GM19467 (cell line): ENCODE results near the gene DHCR7.
"Not testable (repeated sequence)": the region's sequence is repeated elsewhere in the genome, so short reads cannot be mapped to it uniquely, and the experiment has no call there.

Source experiments
- ATAC-seq: cut with Tn5 transposase; IDR thresholded peaks from one replicate; pipeline ENCODE4 v1.9.1; 2021; ENCODE audit warnings: mild to moderate bottlenecking, moderate library complexity; ENCODE audit not compliant: unreplicated experiment

DHCR7 gene

DNA sequence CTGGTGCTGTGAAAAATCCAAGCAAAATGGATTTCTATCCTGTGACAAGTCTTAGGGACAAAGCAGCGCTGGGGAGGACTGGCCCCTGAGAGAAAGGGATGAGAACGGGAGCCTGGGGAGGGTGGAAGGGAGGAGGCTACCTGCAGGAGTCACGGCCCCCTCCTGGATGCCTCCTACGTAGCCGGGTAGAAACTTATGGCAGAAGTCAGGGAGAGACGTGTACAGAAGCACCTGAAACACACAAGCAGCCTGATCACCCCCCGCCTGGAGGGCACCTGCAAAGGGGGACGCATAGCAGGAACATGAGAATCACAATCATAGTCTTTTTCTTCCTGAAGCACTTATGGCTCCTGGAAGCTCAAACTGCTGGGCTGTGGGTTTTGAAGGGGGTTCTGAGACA lies 6.1 kb downstream of the DHCR7 start:
- ATAC-seq = no peak

GRCh38 chr11:71441251-71441650 lies 6.9 kb downstream of the DHCR7 start:
- ATAC-seq = no peak

- no peak for ATAC-seq
These were observed 8.0 kb downstream of the DHCR7 start for GRCh38 chr11:71440021-71440755.

GRCh38 chr11:71438650-71439049 lies 9.5 kb downstream of the DHCR7 start:
- ATAC-seq = no peak

DNA sequence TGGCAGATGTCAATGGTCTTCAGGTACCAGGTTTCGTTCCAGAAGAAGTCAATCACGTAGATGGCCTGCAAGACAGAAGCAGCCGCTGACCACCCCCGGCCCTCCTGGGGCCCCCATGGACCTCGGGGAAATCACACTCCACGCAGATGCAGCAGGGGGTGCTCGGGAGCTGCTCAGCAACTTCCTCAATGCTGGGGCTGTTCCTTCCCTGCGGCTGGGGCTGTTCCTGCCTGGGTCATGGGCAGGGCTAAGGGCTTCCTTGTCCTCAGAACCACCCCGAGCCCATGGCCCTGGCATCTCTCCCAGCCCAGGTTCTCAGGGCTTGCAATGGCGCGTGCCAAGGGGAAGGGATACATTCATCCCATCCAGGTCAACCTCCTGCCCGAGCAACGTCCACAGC lies 10.3 kb downstream of the DHCR7 start:
- no peak for ATAC-seq

DNA sequence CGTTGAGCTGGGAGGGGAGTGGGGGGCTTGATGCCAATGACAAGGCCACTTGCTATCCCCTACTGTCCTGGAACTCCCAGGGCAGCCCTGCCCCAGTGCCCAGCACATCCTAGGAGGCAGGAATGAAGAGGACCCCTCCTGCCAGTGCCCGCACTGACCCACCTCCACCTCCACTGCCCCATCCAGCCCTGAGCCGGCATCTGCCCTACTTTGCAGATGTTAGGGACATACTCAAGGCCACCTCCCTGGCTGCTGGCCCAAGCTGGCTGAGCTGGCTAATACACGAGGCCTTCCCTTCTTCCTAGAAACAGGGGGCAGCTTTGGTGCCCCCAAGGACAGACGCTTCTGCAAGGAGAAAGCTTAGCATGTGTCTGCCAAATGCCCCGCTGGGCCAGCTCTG lies 10.8 kb downstream of the DHCR7 start:
- no peak for ATAC-seq

DNA sequence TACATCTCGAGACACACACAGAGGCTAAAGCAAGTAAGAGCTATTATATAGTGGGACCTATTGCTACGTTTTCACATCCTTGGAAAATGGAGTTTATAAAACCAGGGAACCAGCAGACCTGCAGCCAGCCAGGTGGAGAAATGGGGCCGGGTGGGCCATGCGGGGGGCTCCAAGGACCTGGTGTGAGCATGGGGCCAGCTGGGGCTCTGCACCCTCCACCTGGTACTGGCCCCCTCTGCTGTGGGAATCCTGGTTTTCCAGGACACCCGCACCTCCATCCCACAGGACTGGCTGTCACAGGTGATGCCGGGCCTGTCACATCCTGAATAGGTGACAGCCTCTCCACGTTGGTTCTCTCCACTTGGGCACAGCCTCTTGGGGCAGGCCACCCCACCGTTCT lies 11.3 kb downstream of the DHCR7 start:
- no peak for ATAC-seq

- no peak for ATAC-seq
These were observed 12.8 kb downstream of the DHCR7 start for GRCh38 chr11:71435278-71435951.

DNA sequence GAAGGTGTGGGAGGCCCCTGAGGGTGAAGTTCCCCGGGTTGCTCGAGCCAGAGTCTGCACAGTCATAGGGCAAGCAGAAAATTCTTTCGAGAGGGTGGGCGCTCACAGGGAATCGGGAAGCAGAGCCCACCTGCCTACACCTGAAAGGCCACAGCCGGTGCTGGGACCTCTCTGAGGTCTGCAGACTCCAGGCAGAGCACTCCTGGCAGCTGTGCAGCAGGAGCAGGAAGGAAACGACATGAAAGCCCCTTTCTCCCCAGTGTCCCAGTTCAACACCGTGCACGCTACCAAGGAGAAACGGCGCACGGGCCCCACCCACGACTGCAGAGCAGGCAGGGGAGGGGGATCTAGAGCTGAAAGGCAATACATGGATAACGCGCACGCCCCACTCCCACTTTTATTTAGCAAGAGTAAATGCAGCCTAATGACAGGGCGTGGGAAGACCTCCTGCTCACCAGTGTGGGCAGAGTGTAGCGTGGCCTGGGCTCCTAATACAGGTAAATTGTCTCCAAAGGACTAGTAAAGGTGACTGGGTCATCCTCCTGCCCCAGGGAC lies 13.5 kb downstream of the DHCR7 start:
- ATAC-seq = no peak

GRCh38 chr11:71433648-71434450 lies 14.3 kb downstream of the DHCR7 start:
- no peak for ATAC-seq

DNA sequence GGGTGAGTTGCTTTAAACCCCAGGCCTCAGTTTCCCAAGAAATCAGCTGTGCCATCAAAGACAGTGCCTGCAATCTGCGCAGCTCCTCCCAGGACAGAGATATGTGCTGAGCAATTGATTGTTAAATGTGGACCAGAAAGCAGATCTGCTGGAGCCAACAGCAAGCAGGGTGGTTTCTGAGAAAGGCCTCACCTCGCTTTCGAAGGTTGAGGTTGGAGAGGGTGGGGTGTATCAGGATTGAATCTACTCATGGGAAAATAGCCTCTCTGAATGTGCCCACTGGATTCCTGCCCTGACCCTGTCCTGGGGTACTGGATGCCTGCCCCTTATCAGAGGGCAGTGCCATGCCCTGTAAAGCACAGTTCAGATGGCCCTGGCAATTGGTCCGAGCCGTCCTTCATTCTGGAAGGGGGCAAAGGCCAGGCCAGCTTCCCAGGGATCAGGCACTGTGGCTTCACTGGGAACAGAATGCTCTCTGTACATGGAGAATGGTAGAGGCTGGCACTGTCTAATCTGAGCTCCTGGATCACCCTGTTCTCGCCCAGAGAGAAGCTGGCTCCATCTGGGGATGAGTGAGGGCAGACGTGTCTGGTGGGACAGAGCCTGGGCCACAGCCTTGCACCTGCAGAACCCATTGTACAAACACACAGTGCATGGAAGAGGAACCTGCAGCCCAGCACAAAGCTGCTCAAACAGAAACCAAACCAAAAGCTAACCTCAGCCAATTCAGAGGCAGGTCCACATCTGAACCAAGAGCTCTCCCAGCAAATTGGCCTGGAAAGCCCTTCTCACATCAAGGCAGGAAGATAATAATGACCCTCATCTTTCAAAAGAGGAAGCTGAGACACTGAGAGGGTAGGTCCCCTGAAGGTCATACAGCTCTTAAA lies 15.2 kb downstream of the DHCR7 start:
- ATAC-seq = no peak

GRCh38 chr11:71431271-71431670 lies 16.9 kb downstream of the DHCR7 start:
- ATAC-seq = no peak

- no peak for ATAC-seq
These were observed 18.0 kb downstream of the DHCR7 start for GRCh38 chr11:71430166-71430565.

DNA sequence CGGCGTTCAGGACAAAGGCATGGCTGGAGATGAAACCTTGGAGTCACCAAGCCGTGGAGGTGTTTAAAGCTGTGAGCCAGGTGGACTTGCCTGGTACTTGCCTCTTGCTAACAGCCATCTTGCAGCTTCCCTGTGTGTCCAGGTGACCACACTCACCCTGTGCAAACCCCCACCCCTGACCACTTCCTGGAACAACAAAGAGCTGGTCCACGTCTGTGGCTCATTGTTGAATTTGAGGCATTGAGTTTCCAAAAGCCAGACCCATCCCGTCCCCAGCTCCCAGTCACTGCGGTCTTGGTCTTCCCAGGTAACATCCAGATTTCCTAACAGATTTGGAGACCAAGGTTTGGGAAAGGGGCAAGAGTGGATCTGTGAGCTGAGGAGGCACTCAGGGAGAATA lies 18.5 kb downstream of the DHCR7 start:
- ATAC-seq = no peak

DNA sequence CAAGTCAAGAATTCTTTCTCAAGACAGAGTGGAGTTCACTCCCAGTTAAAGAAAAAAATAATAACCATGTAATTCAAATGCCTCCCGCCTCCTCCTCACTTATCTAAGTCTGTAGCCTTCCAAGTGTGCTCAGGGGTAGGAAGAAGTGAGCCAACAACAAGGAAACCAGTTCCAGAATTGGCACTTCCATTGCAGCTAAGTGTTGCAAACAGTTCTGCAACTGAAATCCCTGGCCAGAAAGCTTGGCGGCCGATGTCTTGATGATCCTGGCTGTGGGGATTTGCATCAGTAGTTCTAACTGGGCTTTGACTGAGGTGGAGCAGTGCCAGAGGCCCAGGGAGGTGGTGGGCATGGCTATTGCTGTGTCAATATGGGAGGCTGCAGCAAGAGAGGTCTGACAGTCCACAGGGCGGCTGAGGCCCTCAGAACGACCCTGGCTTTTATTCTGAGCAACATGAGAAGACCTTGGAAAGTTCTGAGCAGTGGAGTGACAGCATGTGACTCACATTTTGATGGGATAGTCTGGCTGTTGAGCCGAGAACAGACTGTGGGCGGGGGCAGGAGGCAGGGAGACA lies 19.2 kb downstream of the DHCR7 start:
- ATAC-seq = no peak

GRCh38 chr11:71426413-71426812 lies 21.8 kb downstream of the DHCR7 start:
- no peak for ATAC-seq

- no peak for ATAC-seq
These were observed 22.3 kb downstream of the DHCR7 start for GRCh38 chr11:71425860-71426259.

- no peak for ATAC-seq
These were observed 22.8 kb downstream of the DHCR7 start for GRCh38 chr11:71425409-71425808.

GRCh38 chr11:71423181-71423790 lies 24.9 kb downstream of the DHCR7 start:
- no peak for ATAC-seq

DNA sequence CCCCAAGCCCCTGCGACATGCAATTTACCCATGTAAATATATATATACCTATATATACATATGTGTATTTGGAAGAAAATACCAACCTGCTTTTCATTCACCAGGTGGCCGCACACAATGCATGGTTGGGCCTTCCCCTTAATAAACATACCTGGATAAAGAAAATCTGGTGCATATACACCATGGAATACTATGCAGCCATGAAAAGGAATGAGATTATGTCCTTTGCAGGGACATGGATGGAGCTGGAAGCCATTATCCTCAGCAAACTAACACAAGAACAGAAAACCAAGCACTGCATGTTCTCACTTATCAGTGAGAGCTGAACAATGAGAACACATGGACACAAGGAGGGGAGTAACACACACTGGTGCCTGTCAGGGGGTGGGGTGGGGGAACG lies 25.9 kb downstream of the DHCR7 start:
- not testable (repeated sequence) for ATAC-seq
